ENCODE measurements around the gene CCT8. TPM values are rescaled to one million over a fixed set of nuclear protein-coding genes. Genes with fewer than 3 reads are reported as not detected.

CCT8 gene
- total and polyA plus RNA-seq, 4 donors = 47.0 to 78.2 (median 58.0) TPM

- Histone ChIP-seq H3K27me3 (ENCODE audit: control insufficient read depth in 4 of 4, insufficient read depth in 4 of 4, low read length in 3 of 4) (no peaks in the 10 kb centered on the region), H3K36me3 (ENCODE audit: control insufficient read depth in 4 of 4, insufficient read depth in 3 of 4, low read depth in 1 of 4, low read length in 3 of 4) (no peaks in the 10 kb centered on the region), H3K27ac (ENCODE audit: low read depth in 1 of 2, low read length in 2 of 2) (no peak overlapping the region), H3K4me3 (ENCODE audit: low read depth in 1 of 3, low read length in 3 of 3) (no peak overlapping the region), H3K4me1 (ENCODE audit: control insufficient read depth in 4 of 4, insufficient read depth in 4 of 4, low read length in 3 of 4) (peaks cover 0 to 7% (median 0%) of the 10 kb centered on the region in 4 donors), H3K9me3 (ENCODE audit: control insufficient read depth in 4 of 4, low read length in 3 of 4) (no peaks in the 10 kb centered on the region), H3K9ac (ENCODE audit: low read depth in 1 of 2, low read length in 2 of 2) (no peak overlapping the region)
- DNase-seq (ENCODE audit: low spot score) = no peak
- 73% methylated on average over 3 of the region's 3 CpGs for WGBS
- TF ChIP-seq GABPA (IDR thresholded peaks at IDR 0.05 in 1 of 2, conservative IDR thresholded peaks at IDR 0.05 in 1 of 2) (no peak), TAF1 (conservative IDR thresholded peaks at IDR 0.05) (no peak), FOXA1 (IDR thresholded peaks at IDR 0.05) (no peak), JUND (IDR thresholded peaks at IDR 0.05) (no peak), RAD21 (IDR thresholded peaks at IDR 0.05) (no peak), FOXA2 (IDR thresholded peaks at IDR 0.05) (no peak), NR2F2 (IDR thresholded peaks at IDR 0.05) (no peak), EGR1 (IDR thresholded peaks at IDR 0.05; ENCODE audit: low read depth in 2 of 2) (no peak), YY1 (IDR thresholded peaks at IDR 0.05) (no peak), ZBTB33 (IDR thresholded peaks at IDR 0.05) (no peak), SP1 (IDR thresholded peaks at IDR 0.05) (no peak), REST (IDR thresholded peaks at IDR 0.05) (no peak), HNF4G (IDR thresholded peaks at IDR 0.05) (no peak), RXRA (IDR thresholded peaks at IDR 0.05) (no peak), HNF4A (conservative IDR thresholded peaks at IDR 0.05) (no peak)
- TF ChIP-seq, protein P1, sequence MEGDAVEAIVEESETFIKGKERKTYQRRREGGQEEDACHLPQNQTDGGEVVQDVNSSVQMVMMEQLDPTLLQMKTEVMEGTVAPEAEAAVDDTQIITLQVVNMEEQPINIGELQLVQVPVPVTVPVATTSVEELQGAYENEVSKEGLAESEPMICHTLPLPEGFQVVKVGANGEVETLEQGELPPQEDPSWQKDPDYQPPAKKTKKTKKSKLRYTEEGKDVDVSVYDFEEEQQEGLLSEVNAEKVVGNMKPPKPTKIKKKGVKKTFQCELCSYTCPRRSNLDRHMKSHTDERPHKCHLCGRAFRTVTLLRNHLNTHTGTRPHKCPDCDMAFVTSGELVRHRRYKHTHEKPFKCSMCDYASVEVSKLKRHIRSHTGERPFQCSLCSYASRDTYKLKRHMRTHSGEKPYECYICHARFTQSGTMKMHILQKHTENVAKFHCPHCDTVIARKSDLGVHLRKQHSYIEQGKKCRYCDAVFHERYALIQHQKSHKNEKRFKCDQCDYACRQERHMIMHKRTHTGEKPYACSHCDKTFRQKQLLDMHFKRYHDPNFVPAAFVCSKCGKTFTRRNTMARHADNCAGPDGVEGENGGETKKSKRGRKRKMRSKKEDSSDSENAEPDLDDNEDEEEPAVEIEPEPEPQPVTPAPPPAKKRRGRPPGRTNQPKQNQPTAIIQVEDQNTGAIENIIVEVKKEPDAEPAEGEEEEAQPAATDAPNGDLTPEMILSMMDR (IDR thresholded peaks at IDR 0.05; ENCODE audit: low read depth, low read length, missing input control) = no peak
- TF ChIP-seq, protein P2, sequence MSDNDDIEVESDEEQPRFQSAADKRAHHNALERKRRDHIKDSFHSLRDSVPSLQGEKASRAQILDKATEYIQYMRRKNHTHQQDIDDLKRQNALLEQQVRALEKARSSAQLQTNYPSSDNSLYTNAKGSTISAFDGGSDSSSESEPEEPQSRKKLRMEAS (IDR thresholded peaks at IDR 0.05) = no peak
- TF ChIP-seq, protein P3, sequence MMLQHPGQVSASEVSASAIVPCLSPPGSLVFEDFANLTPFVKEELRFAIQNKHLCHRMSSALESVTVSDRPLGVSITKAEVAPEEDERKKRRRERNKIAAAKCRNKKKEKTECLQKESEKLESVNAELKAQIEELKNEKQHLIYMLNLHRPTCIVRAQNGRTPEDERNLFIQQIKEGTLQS (IDR thresholded peaks at IDR 0.05) = no peak
Observed at GRCh38 chr21:29105218-29105617, 31.8 kb upstream of the CCT8 start.

All from liver (tissue), 9 donors.